ENCODE data around the gene GATC.

GATC gene

DNA sequence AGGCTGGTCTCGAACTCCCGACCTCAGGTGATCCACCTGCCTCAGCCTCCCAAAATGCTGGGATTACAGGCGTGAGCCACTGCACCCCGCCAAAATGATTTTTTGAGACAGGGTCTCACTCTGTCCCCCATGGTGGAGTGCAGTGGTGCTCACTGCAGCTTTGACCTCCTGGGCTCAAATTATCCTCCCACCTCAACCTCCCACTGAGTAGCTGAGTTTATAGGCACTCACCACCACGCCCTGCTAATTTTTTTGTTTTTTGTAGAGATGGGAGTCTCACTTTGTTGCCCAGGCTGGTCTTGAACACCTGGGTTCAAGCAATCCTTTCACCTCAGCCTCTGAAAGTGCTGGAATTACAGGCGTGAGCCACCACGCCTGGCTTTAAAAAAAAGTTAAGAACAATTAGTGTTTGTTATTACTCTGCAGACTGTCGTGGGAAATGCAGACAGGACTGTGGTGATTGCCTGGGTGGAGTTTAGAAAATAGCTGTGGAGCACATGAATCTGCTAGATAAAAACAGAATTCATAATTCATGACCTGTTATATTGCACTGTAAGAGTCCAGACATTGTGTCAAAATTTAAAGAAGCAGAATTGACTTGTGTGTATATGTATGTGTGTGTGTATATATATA lies 17.5 kb upstream of the GATC start:
- Histone ChIP-seq H3K27me3 (replicated peaks) (no peaks in the 10 kb centered on the region), H3K4me3 (ENCODE audit: low read depth, low read length) (no peak overlapping the region), H3K36me3 (replicated peaks) (no peaks in the 10 kb centered on the region), H3K27ac (no peak overlapping the region)
- in situ Hi-C loops (cut with HindIII; ENCODE audit: low pct_ligation_motif_present, low sequenced_read_pairs) = no loop called here
- TF ChIP-seq, protein P1, sequence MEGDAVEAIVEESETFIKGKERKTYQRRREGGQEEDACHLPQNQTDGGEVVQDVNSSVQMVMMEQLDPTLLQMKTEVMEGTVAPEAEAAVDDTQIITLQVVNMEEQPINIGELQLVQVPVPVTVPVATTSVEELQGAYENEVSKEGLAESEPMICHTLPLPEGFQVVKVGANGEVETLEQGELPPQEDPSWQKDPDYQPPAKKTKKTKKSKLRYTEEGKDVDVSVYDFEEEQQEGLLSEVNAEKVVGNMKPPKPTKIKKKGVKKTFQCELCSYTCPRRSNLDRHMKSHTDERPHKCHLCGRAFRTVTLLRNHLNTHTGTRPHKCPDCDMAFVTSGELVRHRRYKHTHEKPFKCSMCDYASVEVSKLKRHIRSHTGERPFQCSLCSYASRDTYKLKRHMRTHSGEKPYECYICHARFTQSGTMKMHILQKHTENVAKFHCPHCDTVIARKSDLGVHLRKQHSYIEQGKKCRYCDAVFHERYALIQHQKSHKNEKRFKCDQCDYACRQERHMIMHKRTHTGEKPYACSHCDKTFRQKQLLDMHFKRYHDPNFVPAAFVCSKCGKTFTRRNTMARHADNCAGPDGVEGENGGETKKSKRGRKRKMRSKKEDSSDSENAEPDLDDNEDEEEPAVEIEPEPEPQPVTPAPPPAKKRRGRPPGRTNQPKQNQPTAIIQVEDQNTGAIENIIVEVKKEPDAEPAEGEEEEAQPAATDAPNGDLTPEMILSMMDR (IDR thresholded peaks at IDR 0.05; ENCODE audit: low read depth, low read length, missing control alignments) = no peak
- DNase-seq = no peak

DNA sequence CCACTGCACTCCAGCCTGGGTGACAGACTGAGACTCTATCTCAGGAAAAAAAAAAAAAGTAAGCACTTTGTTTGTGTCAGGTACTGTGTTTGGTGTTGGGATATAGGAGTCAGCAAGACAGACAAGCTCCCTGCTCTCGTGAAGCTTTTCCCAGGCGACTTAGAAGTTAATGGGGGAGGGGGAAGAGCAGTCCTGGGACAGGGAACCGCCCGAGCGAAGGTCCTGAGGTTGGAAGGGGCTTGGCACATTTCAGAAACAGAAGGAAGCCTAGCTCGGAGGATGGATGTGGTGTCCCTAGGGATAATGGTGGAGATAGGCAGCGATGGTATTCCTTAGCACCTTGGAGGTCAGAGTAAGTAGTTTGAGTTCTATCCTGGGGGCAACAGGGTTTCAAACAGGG lies 16.9 kb upstream of the GATC start:
- no peak for DNase-seq

DNA sequence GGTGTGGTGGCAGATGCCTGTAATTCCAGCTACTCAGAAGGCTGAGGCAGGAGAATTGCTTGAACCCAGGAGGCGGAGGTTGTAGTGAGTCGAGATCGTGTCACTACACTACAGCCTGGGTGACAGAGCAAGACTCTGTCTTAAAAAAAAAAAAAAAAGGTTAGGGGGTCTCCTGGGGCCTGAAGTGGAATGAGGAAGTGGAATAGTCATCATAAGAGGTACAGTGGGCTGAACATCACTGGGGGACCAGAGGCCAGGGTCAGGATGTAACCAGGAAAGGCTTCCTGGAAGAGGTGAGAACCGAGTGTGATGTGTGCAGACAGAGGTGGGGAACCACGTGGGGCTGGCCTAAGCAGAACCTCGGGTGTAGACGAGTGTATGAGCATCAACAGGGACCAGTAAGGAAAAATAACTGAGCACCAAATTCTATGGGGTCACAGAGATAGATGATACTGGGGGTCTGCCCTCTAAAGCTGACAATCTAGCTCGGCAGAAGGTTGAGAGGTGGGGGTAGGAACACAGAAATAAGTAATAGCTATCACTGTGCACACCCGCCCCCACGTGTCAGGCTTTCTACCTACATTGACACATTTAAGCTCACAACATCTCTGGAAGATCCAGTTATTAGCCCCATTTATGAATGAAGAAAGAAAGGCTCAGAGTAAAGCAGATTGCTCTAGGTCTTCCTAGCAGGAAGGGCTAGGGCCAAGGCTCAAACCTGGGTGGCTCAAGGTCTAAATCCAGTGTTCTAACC lies 13.3 kb upstream of the GATC start:
- H3K27ac ChIP-seq = no peak overlapping the region
- DNase-seq = no peak
- no peaks in the 10 kb centered on the region for H3K27me3 ChIP-seq (replicated peaks)
- no peaks in the 10 kb centered on the region for H3K36me3 ChIP-seq (replicated peaks)
- TF ChIP-seq, protein P1 (IDR thresholded peaks at IDR 0.05; ENCODE audit: low read depth, low read length, missing control alignments) = no peak
- H3K4me3 ChIP-seq (ENCODE audit: low read depth, low read length) = no peak overlapping the region
- in situ Hi-C loops (cut with HindIII; ENCODE audit: low pct_ligation_motif_present, low sequenced_read_pairs) = no loop called here

More for the DNA sequence above, 16.9 kb upstream of the GATC start:
- TF ChIP-seq, protein P1 (IDR thresholded peaks at IDR 0.05; ENCODE audit: low read depth, low read length, missing control alignments) = no peak
- no peaks in the 10 kb centered on the region for H3K36me3 ChIP-seq (replicated peaks)
- no peak overlapping the region for H3K27ac ChIP-seq
- H3K4me3 ChIP-seq (ENCODE audit: low read depth, low read length) = no peak overlapping the region
- H3K27me3 ChIP-seq (replicated peaks) = no peaks in the 10 kb centered on the region
- in situ Hi-C loops (cut with HindIII; ENCODE audit: low pct_ligation_motif_present, low sequenced_read_pairs) = no loop called here

DNA sequence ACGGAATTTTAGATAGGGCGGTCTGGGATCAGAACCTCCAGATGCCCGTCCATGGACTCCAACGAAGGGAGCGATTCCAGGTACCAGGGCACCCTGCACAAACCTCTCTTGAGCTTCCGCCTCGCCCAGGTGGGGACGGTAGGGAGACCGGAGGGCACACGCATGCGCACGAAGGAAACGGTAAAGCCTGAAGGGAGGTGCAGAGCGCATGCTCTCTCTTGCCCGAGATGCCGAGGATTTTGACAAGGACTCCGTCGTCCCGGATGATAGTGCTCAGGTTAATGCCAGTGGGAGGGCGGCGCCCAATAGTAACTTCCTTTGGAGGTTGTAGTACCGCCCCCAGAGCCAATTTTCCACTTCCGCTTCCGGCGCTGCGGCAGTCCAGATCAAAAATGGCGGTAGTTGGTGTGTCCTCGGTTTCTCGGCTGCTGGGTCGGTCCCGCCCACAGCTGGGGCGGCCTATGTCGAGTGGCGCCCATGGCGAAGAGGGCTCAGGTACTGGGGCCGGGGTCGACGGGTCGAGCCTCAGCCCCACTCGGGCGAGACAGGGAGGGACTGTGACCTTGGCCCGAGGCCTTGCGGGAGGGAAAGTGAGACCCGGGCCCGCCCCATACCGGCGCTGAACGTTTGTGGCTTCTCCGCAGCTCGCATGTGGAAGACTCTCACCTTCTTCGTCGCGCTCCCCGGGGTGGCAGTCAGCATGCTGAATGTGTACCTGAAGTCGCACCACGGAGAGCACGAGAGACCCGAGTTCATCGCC lies 8.3 kb upstream of the GATC start, which contains the start of gene COX6A1:
Gene COX6A1 (plus strand): TSS at position 379 of the 760 bp plus-strand sequence. CDS start 14 bp downstream, at position 393.
- H3K27me3 ChIP-seq (replicated peaks) = no peaks in the 10 kb centered on the region
- H3K4me3 ChIP-seq (ENCODE audit: low read depth, low read length) = peak within 1 kb of the TSS; percentile 92
- in situ Hi-C loops (cut with HindIII; ENCODE audit: low pct_ligation_motif_present, low sequenced_read_pairs) = no loop called here
- peak within 1 kb of the TSS; percentile 43 for H3K27ac ChIP-seq
- H3K36me3 ChIP-seq (replicated peaks) = peaks cover 14% of the 10 kb centered on the region
- TF ChIP-seq, protein P1 (IDR thresholded peaks at IDR 0.05; ENCODE audit: low read depth, low read length, missing control alignments) = peak; percentile 5
- peak; percentile 97 for DNase-seq

DNA sequence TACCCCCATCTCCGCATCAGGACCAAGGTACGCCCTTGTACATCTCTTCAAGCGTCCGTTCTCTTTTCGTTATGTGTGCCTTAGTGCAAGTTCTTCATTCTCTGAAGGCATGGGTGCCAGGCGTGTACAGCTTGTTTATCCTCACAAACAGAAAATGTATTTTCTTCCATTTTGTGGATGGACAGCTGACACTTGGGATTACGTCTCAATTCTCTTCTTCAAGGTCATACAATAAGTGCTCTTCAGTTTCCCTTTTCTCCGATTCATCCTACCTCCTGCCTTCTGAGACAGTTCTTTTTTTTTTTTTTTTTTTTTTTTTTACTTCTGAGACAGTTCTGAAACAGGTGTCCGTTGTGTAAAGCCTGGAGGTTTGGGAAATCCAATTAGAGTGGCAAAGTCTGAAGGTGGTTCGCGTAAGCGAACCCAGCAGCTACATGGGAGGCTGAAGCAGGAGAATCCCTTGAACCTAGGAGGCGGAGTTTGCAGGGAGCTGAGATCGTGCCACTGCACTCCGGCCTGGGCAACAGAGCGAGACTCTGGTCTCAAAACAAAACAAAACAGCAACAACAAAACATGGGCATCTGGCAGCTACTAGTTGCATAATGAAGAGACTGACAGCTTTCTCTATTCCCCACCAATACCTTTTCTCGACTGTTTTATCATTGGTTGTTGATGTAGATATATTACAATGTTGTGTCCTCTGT lies 7.6 kb upstream of the GATC start:
- in situ Hi-C loops (cut with HindIII; ENCODE audit: low pct_ligation_motif_present, low sequenced_read_pairs) = no loop called here
- H3K27ac ChIP-seq = no peak overlapping the region
- H3K36me3 ChIP-seq (replicated peaks) = peaks cover 14% of the 10 kb centered on the region
- no peaks in the 10 kb centered on the region for H3K27me3 ChIP-seq (replicated peaks)
- no peak for DNase-seq
- TF ChIP-seq, protein P1 (IDR thresholded peaks at IDR 0.05; ENCODE audit: low read depth, low read length, missing control alignments) = no peak
- peak overlapping the region; percentile 92 for H3K4me3 ChIP-seq (ENCODE audit: low read depth, low read length)

All from brain microvascular endothelial cell (primary cell).